Esophagus muscularis mucosa (tissue), 4 donors: ENCODE results near the gene PLGRKT. TPM values are rescaled to one million over a fixed set of nuclear protein-coding genes. Genes with fewer than 3 reads are reported as not detected.

ENCODE experiments used
- DNase-seq: peaks from one replicate; pipeline ENCODE4 v3.0.0-alpha.2; 2017; ENCODE audit errors: extremely low spot score
- H3K27ac ChIP-seq, 4 donors: fragments of 200-600 bp; sonication (generic); replicated peaks in 1 of 4; 1 replicate in 3 of 4; 2 replicates in 1 of 4; pipeline ENCODE4 v1.5.1; 2016 to 2019; ENCODE audit warnings: mild to moderate bottlenecking in 1 of 4
- H3K27me3 ChIP-seq, 4 donors: fragments of 200-600 bp; sonication (generic); one replicate each; pipeline versions ENCODE4 v1.5.1 to v1.6.0; 2016 to 2019
- H3K36me3 ChIP-seq, 4 donors: fragments of 200-600 bp; sonication (generic); one replicate each; pipeline ENCODE4 v1.5.1; 2016 to 2019
- H3K4me1 ChIP-seq, 4 donors: fragments of 200-600 bp; sonication (generic); one replicate each; pipeline ENCODE4 v1.5.1; 2016 to 2019
- H3K4me3 ChIP-seq, 4 donors: fragments of 200-600 bp; sonication (generic); 1 replicate in 2 of 4; 2 replicates in 2 of 4; pipeline ENCODE4 v1.5.1; 2016 to 2019; ENCODE audit warnings: mild to moderate bottlenecking in 4 of 4, moderate library complexity in 1 of 4
- H3K9me3 ChIP-seq, 4 donors: fragments of 200-600 bp; sonication (generic); 1 replicate in 3 of 4; 2 replicates in 1 of 4; pipeline ENCODE4 v1.5.1; 2016 to 2019
- EP300 ChIP-seq: sonication (generic); formaldehyde crosslinking; IDR thresholded peaks from one replicate; pipeline ENCODE4 v1.6.1; 2017; ENCODE audit warnings: antibody characterized with exemption
- POLR2A ChIP-seq: fragments of 450-650 bp; IDR thresholded peaks from one replicate; pipeline ENCODE4 v1.6.1; 2017; ENCODE audit warnings: antibody characterized with exemption, moderate library complexity, mild to moderate bottlenecking, low read depth
- POLR2AphosphoS5 ChIP-seq, 2 donors: sonication (generic); formaldehyde crosslinking; IDR thresholded peaks; one replicate each; pipeline ENCODE4 v1.6.1; 2017; ENCODE audit warnings: antibody characterized with exemption in 2 of 2
- WGBS: methylation state at CpG from one replicate; pipeline ENCODE4 v1.1.5; 2018; 5-methylcytosine and 5-hydroxymethylcytosine counted together
- intact Hi-C: fragments of 100-400 bp; cut with DNase I; formaldehyde crosslinking; loops from one replicate; pipeline ENCODE4 v1.15.1; 2023
- total RNA-seq, 4 donors: library from RNA; depleted of rRNA; stranded (reverse); fragments of >200 nt; gene quantifications; one replicate each; pipeline versions ENCODE4 v1.1.0 to v1.2.1, GENCODE V29; 2016
- TF ChIP-seq, protein P1 (sequence below), 3 experiments: fragments of 200-600 bp in 2 of 3; fragments of 450-650 bp in 1 of 3; sonication (generic) in 2 of 3; IDR thresholded peaks; one replicate each; pipeline ENCODE4 v1.5.1; 2017 to 2019; ENCODE audit warnings: antibody characterized with exemption in 3 of 3, mild to moderate bottlenecking in 2 of 3, moderate library complexity in 1 of 3

PLGRKT gene
- total RNA-seq, 4 donors from 2014 or later, result 11.1 to 18.3 (median 11.7) TPM

DNA sequence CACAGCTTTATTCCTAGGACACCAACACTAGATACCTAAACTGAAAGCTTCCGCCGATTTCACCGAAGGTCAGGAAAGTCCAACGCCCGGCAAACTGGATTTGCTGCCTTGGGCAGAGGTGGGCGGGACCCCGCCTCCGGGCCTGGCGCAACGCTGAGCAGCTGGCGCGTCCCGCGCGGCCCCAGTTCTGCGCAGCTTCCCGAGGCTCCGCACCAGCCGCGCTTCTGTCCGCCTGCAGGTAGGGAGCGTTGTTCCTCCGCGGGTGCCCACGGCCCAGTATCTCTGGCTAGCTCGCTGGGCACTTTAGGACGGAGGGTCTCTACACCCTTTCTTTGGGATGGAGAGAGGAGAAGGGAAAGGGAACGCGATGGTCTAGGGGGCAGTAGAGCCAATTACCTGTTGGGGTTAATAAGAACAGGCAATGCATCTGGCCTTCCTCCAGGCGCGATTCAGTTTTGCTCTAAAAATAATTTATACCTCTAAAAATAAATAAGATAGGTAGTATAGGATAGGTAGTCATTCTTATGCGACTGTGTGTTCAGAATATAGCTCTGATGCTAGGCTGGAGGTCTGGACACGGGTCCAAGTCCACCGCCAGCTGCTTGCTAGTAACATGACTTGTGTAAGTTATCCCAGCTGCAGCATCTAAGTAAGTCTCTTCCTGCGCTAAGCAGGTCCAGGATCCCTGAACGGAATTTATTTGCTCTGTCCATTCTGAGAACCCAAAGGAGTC is 12.8 kb upstream of the PLGRKT start, which contains the start of gene CD274:
Gene CD274, plus strand, starts transcription at position 184 of the 733 bp plus-strand sequence. CDS start 5,572 bp downstream, outside the sequence.
- no peaks in the 10 kb centered on the region for H3K27me3 ChIP-seq
- no peak for TF ChIP-seq POLR2A
- no peak for TF ChIP-seq EP300
- TF ChIP-seq POLR2AphosphoS5 (IDR thresholded peaks at IDR 0.05), result peak; percentile 72 to 85
- TF ChIP-seq, protein P1, sequence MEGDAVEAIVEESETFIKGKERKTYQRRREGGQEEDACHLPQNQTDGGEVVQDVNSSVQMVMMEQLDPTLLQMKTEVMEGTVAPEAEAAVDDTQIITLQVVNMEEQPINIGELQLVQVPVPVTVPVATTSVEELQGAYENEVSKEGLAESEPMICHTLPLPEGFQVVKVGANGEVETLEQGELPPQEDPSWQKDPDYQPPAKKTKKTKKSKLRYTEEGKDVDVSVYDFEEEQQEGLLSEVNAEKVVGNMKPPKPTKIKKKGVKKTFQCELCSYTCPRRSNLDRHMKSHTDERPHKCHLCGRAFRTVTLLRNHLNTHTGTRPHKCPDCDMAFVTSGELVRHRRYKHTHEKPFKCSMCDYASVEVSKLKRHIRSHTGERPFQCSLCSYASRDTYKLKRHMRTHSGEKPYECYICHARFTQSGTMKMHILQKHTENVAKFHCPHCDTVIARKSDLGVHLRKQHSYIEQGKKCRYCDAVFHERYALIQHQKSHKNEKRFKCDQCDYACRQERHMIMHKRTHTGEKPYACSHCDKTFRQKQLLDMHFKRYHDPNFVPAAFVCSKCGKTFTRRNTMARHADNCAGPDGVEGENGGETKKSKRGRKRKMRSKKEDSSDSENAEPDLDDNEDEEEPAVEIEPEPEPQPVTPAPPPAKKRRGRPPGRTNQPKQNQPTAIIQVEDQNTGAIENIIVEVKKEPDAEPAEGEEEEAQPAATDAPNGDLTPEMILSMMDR (IDR thresholded peaks at IDR 0.05), result peak; percentile 75 to 81 (median 75)
- peak within 1 kb of the TSS; percentile 56 to 70 (median 58) for H3K4me3 ChIP-seq
- WGBS, result 4% methylated on average over 35 of the region's 36 CpGs
- peaks cover 0 to 3% (median 0%) of the 10 kb centered on the region in 4 donors for H3K9me3 ChIP-seq
- intact Hi-C loops, result loop anchor here (5.0 to 10.0 kb wide), 2 partner anchors 137 to 564 kb away; partner anchors contain the start of gene RANBP6
- H3K4me1 ChIP-seq, result peaks cover 16 to 23% (median 18%) of the 10 kb centered on the region in 4 donors
- DNase-seq, result peak; percentile 94
- H3K27ac ChIP-seq, result peak within 1 kb of the TSS; percentile 73 to 80 (median 76)
- no peaks in the 10 kb centered on the region for H3K36me3 ChIP-seq

DNA sequence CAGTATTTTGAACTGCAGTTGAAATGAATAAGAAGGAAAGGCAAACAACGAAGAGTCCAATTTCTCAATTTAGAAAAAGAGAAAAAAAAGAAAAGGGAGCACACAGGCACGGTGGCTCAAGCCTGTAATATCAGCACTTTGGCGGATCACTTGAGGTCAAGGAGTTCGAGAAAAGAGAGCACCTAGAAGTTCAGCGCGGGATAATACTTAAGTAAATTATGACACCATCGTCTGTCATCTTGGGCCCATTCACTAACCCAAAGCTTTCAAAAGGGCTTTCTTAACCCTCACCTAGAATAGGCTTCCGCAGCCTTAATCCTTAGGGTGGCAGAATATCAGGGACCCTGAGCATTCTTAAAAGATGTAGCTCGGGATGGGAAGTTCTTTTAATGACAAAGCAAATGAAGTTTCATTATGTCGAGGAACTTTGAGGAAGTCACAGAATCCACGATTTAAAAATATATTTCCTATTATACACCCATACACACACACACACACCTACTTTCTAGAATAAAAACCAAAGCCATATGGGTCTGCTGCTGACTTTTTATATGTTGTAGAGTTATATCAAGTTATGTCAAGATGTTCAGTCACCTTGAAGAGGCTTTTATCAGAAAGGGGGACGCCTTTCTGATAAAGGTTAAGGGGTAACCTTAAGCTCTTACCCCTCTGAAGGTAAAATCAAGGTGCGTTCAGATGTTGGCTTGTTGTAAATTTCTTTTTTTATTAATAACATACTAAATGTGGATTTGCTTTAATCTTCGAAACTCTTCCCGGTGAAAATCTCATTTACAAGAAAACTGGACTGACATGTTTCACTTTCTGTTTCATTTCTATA is 12.0 kb upstream of the PLGRKT start:
- H3K4me3 ChIP-seq, result peak overlapping the region; percentile 56 to 70 (median 58)
- H3K4me1 ChIP-seq, result peaks cover 16 to 21% (median 18%) of the 10 kb centered on the region in 4 donors
- intact Hi-C loops, result loop anchor here (5.0 to 10.0 kb wide), 2 partner anchors 138 to 565 kb away; partner anchors contain the start of gene RANBP6
- no peaks in the 10 kb centered on the region for H3K27me3 ChIP-seq
- DNase-seq, result no peak
- no peaks in the 10 kb centered on the region for H3K36me3 ChIP-seq
- 55% methylated on average over 15 of the region's 15 CpGs for WGBS
- TF ChIP-seq POLR2AphosphoS5 (IDR thresholded peaks at IDR 0.05), result no peak
- TF ChIP-seq POLR2A, result no peak
- TF ChIP-seq, protein P1 (IDR thresholded peaks at IDR 0.05), result no peak
- TF ChIP-seq EP300, result no peak
- H3K27ac ChIP-seq, result peak overlapping the region; percentile 73 to 80 (median 76)
- peaks cover 0 to 3% (median 0%) of the 10 kb centered on the region in 4 donors for H3K9me3 ChIP-seq

DNA sequence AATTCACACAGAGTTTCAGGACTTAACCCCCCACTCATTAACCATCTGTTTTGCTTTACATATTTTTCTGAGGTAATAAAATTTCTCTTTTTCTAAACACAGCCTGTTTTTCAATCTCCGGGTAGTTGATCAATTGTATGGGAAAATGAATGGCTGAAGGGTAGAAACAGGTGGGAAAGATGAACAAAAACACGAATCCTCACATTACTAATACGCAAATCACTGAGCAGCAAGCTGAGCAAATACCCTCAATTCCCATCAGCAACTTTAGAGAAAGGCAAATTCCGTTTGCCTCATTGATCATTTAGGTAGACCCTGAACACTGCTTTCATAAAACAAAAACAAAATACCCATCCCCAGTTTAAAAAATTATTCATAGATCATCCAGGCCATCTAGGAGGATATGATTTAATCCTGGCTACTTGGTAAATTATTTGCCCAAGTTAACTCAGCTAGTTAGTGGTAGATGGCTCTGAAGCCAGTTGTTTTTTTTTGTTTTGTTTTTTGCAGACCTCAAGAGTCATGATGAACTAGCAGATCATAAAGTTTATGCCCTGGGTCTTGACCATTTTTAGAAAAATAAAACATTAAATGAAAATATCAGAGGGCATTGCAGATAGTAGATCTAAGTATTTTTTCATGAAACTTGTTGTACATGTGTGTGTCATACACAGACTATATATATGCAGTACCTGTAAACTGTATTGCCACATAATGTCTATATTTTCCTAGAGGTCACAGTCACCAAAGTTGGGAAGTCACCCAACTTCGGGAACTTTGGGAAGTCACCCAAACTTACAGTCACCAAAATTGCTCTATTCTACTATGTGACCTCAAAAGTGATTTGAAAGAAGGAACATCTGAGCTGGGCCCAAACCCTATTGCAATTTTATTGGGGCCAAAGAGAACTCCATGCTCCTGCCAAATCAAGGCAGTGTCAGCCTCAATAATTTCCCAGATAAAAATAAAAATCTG is 11.0 kb upstream of the PLGRKT start:
- Histone ChIP-seq H3K4me3 (no peak overlapping the region), H3K27ac (peak overlapping the region; percentile 73 to 80 (median 76)), H3K4me1 (peaks cover 16 to 21% (median 18%) of the 10 kb centered on the region in 4 donors), H3K9me3 (peaks cover 0 to 3% (median 0%) of the 10 kb centered on the region in 4 donors), H3K27me3 (no peaks in the 10 kb centered on the region), H3K36me3 (no peaks in the 10 kb centered on the region)
- 94% methylated on average over 5 of the region's 5 CpGs for WGBS
- TF ChIP-seq POLR2AphosphoS5 (IDR thresholded peaks at IDR 0.05), result no peak
- TF ChIP-seq, protein P1 (IDR thresholded peaks at IDR 0.05), result no peak
- TF ChIP-seq POLR2A, result no peak
- no peak for TF ChIP-seq EP300
- DNase-seq, result no peak
- intact Hi-C loops, result no loop called here

DNA sequence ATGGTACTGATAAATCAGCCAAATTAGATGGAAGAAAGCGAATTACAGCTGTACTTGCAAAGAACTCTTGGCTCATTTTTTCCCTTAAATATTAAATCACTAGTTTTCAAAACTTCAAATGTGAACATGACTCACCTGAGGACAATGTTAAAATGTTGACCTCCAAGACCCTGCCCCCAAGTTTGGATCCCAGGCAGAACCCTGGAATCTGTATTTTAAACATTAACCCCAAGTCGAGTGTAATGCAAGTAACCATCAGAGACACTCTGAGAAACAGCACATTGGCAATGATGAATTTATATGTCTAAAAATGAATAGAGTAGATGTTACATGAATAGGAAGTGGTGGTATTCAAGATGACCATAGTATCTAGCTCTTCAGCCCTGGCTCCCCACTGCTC is 10.3 kb upstream of the PLGRKT start:
- no peak overlapping the region for H3K27ac ChIP-seq
- 90% methylated on average over 2 of the region's 2 CpGs for WGBS
- intact Hi-C loops, result no loop called here
- peaks cover 0 to 3% (median 0%) of the 10 kb centered on the region in 4 donors for H3K9me3 ChIP-seq
- no peaks in the 10 kb centered on the region for H3K27me3 ChIP-seq
- H3K4me3 ChIP-seq, result no peak overlapping the region
- H3K4me1 ChIP-seq, result peaks cover 16 to 19% (median 18%) of the 10 kb centered on the region in 4 donors
- H3K36me3 ChIP-seq, result no peaks in the 10 kb centered on the region
- no peak for TF ChIP-seq POLR2AphosphoS5 (IDR thresholded peaks at IDR 0.05)
- TF ChIP-seq, protein P1 (IDR thresholded peaks at IDR 0.05), result no peak
- TF ChIP-seq EP300, result no peak
- no peak for TF ChIP-seq POLR2A
- no peak for DNase-seq
